ENCODE measurements around the gene TSLP.

TSLP gene

DNA sequence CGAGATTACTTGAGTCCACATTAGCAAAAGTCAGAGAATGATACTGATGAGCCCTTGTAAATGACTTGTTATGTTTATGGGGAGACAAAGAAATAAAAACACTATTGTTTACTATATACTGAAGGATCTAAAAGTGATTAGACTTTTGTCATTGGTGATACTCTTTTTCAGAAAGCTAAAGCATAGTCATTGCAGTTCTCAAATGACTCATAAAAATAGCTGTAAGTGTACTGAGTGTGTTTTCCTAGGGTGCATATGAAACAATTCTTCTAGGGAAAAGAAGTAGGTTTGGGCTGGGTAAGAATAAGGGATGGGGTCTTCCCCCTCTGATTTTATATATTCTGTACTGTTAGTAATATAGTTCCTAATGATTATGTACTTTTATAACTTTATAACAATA lies 53.3 kb downstream of the TSLP start:
- TF ChIP-seq GABPA (IDR thresholded peaks at IDR 0.05; ENCODE audit: low read depth): no peak
- no peak for TF ChIP-seq REST (IDR thresholded peaks at IDR 0.05; ENCODE audit: insufficient replicate concordance, low read depth)
- no peak for TF ChIP-seq POLR2AphosphoS5 (IDR thresholded peaks at IDR 0.05; ENCODE audit: low read depth)
- DNase-seq (ENCODE audit: low read depth in 1 of 2, low spot score in 1 of 2): no peak
- Histone ChIP-seq H3K4me3 (replicated peaks; ENCODE audit: insufficient read depth, low read length) (no peak overlapping the region), H3K27ac (replicated peaks) (no peak overlapping the region), H3K27me3 (ENCODE audit: insufficient read depth, poor library complexity, severe bottlenecking) (no peaks in the 10 kb centered on the region)

DNA sequence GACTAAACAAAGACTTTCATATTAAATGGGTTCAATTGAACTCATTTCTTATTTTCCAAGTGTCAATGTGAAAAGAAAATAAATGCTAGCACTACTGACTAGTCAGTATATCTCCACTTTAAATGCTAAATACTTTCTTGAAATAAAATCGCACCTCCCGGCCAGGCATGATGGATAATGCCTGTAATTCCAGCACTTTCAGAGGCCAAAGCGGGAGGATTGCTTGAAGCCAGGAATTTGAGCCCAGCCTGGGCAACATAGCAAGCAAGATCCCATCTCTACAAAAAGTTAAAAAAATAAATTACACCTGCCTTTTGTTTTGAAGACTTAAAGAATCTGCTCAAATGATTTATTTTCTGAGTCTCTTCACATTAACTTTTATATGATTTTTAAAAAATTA lies 55.4 kb downstream of the TSLP start:
- no peak overlapping the region for H3K4me3 ChIP-seq (replicated peaks; ENCODE audit: insufficient read depth, low read length)
- H3K27me3 ChIP-seq (ENCODE audit: insufficient read depth, poor library complexity, severe bottlenecking): no peaks in the 10 kb centered on the region
- H3K27ac ChIP-seq (replicated peaks): no peak overlapping the region
- no peak for DNase-seq (ENCODE audit: low read depth in 1 of 2, low spot score in 1 of 2)
- no peak for TF ChIP-seq CTCF (IDR thresholded peaks at IDR 0.05; ENCODE audit: insufficient read depth, low read length)
- no peak for TF ChIP-seq POLR2AphosphoS5 (IDR thresholded peaks at IDR 0.05; ENCODE audit: low read depth)
- no peak for TF ChIP-seq REST (IDR thresholded peaks at IDR 0.05; ENCODE audit: insufficient replicate concordance, low read depth)
- TF ChIP-seq SPI1 (IDR thresholded peaks at IDR 0.05; ENCODE audit: borderline replicate concordance, low read depth): no peak
- TF ChIP-seq GABPA (IDR thresholded peaks at IDR 0.05; ENCODE audit: low read depth): no peak

All from HL-60 (cell line).